AG08395 (cell line): ENCODE results near the gene KIAA1755.
A peak's percentile ranks its signal among the peaks of the same experiment; 100 is the strongest.

Experiments used
- DNase-seq: peaks from one replicate; pipeline ENCODE4 v3.0.0; 2012; ENCODE audit warnings: mixed read lengths, low spot score

KIAA1755 gene

DNA sequence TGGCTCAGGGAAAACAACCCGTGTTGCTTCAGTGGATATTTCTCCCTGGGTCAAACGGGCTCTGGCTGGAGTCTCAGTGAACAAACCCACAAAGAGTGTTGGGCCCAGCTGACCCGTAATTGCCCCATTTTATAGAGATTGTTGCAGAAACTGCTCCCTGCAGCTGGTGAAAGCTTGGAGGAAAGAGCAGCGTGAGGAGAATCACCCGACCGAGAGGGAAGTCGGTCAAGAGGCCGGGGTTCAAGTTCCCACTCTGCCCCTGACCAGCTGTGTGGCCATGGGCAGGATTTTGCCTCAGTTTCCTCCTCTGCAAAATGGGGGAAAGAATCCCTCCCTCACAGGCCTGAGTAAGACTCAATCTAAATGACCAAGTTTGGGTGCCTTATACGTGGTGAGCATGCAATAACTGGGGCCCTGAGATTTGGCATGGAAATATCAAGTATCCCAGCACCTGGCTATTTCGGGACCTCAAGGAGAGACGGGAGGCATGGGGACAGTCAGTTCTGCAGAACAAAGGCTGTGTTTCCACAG is 93.8 kb downstream of the KIAA1755 start:
- DNase-seq, result no peak

DNA sequence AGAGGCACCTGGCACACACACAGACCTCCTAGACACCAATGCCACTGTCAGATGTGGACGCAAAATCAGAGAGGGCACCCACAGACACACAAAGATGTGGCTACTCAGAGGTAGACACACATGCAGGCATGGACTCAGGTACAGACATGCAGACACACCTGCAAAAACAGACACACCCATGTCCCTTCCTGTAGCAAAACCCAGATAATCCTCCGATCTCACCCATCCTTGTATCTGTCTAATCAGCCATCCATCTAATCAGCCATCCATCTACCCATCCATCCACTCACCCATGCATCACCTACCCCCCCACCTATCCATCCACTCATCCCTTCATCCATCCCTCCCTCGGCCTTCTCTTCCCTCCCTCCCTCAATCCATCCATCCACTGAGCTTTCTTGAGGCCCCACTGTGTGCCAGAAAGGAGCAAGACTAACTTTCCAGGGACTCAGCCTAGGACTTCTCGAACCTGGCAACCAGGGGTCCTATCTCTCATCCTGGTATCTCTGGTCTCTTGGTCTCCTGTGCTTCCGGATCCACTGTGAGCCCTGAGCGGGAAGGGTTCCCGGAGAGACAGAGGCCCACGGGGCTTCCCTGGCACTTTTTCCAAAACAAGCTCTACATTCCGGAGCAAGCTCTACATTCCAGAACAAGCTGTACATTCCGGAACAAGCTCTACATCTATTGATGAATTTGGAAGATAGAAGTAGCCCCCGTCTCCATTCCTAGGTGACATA is 94.4 kb downstream of the KIAA1755 start:
- DNase-seq, result no peak

DNA sequence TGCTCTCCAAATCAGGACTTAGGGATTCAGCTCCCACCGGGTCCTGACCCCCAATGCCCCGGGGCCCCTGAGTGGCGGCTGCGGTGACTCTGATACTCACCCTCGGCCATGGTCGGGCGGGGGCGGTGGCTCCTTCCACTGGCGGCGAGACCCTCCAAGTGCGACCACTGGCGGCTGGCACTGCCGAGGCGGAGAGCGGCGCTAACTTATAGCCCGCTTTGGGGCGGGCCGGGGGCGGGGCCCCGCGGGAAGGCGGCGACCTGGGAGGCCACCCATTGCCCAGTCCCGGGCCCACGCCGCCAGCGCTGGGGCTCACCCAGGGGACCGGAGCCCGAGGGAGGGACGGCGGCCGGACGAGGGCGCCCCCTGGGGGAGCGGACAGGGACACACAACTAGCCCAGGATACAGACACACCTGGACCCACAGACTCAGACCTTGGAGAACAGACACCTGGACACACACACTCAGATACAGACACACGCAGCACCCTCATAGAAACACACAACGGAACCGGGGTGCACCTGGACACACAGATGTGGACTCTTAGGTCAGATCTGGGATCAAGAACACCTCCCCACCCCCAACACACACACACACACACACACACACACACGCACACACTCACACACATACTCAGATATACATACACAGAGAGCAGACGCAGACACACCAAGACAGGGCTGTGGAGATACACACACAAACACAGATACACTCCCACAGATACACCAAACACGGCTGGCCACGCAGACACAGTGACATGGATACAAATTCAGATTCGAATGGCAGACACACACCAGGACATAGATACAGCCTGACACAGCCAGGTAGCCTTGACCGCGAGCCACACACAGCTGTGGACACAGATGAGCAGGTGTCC is 95.2 kb downstream of the KIAA1755 start, which contains the start of gene TGM2:
TGM2 (minus strand) TSS at position 182 of the 877 bp plus-strand sequence; CDS start at position 110, 72 bp downstream.
- peak; percentile 71 for DNase-seq

DNA sequence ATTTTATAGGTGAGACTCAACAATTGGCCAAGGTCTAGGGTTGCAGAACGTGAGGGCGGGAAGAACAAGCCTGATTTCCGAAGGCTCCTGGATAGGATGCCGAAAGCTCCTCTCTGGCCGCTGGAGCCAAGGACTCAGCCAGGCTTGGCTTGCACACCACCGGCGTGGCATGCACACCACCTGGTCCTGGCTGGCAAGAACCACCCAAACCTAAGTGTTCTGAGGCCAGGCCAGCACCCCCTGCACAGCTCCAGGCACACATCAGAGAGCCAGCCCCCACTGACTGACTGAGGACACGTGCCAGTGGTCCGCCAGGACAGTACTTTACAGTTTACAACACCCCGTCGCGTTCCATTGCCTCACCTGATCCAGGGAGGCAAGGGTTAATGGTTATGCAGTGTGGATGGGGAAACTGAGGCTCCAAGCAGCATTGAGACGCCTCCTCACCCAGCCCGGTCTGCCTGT is 95.9 kb downstream of the KIAA1755 start:
- no peak for DNase-seq

DNA sequence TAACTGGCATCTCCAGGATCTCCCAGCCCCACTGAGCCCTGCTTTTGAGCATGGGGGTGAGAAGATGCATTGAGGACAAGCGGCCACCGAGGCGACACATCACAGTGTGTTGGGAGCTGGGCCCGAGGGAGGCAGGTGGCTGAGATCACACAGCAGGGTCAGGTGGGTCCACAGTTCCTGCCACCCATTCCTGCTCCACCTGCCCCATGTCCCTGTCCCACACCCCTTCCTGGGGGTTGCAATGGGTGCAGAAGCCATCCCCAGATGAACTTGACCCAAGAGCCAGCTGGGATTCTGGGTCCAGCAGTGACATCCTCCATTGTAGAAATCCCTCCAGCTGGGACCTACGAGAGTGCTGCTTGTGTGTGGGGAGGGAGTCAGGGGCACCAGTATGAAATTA is 96.5 kb downstream of the KIAA1755 start:
- DNase-seq, result no peak

DNA sequence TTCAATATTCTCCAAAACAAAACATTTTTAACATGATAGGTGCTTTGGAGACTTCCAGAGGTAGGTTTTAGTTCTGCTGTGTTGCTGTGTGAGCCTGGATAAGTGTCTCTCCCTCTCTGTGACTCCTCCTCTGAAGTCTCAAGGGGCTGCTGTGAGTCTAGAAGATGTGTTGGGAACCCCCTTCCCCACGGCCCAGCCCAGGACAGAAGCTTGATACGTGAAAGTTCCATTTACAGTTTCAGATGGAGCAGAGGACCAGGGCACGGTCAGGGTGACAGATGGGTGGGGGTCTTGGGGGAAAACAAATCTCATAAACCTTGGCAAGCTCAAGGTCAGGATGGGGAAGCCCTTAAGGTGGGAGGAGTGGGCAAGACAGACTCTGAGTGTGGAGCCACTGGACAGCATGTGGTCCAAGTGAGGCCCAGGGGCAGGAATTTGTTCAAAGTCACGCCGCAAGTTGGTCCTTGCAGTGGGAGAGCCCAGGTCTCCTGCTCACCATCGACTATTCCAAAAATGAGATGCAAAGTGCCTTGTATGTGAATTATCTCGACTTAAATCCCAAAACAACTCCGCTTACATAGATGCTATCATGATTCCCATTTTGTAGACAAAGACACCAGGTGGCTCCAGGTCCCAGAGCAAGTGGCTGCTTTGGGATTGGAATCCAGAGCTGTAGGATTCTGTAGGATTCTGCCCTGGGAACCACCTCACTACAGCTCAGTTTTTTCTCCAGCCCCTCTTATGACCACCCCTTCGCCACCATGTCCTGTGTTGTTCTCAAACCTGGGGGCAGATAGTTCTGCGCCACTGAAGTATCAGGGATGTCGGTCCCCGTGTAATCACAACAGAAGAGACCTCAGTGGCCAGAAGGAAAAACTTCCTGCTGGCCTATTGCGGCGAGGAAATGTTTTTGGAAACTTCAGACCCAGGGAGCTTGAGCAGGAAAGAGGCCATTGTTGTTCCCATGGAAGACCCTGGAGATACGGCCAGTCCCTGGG is 97.4 kb downstream of the KIAA1755 start:
- DNase-seq, result no peak

DNA sequence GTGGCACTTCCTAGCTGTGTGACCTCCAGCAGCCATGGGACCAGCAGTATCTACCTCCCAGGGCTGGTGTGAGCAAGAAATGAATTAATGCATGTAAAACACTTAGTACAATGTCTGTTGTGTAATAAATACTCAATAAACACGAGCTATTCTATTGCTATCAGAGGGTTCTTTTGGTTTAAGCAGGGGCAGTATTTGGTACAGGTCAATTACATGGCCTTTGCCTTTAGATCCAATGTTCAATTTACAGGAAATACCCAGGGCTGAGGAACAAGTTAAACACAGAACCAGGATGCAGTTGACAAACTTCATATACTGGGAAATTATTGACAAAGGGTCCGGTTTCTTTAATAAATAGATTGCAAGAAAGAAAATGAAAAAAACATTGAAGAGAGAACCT is 98.4 kb downstream of the KIAA1755 start:
- DNase-seq, result no peak

DNA sequence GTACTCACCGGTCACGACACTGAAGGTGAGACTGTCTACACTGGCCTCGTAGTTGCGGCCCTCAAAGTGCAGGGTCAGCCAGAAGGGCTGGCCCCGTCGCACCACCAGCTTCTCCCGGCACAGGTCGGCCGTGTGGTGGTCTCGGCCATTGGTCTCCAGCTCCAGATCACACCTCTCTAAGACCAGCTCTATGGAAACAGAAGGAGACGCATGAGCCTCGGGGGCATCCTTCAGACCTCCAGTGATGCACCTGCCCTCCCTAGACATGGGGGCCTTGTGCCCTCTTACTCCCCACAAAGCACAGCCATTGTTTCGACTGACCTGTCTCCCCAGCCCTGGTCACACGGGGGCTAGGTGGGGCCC is 99.1 kb downstream of the KIAA1755 start:
- DNase-seq, result no peak
